Endothelial cell of umbilical vein (primary cell): ENCODE results near the gene NR1I3. TPM values are rescaled to one million over a fixed set of nuclear protein-coding genes. Genes with fewer than 3 reads are reported as not detected.

Source experiments
- BruUV-seq: library from RNA; stranded (reverse); fragments of 400-500 nt; replicated peaks from 2 replicates; lab custom pipeline; 2021; lab: Mats Ljungman, UMichigan
- CTCF ChIA-PET: fragments of 300-600, 350-600 bp; sonication (Branson Sonifier 250); formaldehyde crosslinking; loops from one replicate; lab custom pipeline; 2021; ENCODE audit warnings: antibody characterized with exemption, inconsistent platforms; lab: Charles Lee
- POLR2A ChIA-PET: fragments of 300-600, 350-600 bp; sonication (Branson Sonifier 250); formaldehyde crosslinking; loops from one replicate; lab custom pipeline; 2021; ENCODE audit warnings: antibody characterized with exemption, inconsistent platforms; lab: Charles Lee
- DNase-seq: peaks from one replicate; pipeline ENCODE4 v3.0.0-alpha.2; 2011; ENCODE audit warnings: low read depth, low spot score
- FAIRE-seq: peaks from 2 replicates; lab custom pipeline; 2011; peaks lifted over from hg19 to GRCh38; lab: Jason Lieb, UNC
- H2AFZ ChIP-seq: 2 replicates; pipeline ENCODE4 v1.6.0; 2012; ENCODE audit warnings: low read depth, low read length, control low read depth, inconsistent platforms
- H3K27ac ChIP-seq: 2 replicates; pipeline ENCODE4 v1.5.1; 2011; ENCODE audit warnings: low read depth, mild to moderate bottlenecking, control low read depth, low read length, moderate library complexity; ENCODE audit not compliant: insufficient read depth
- H3K27me3 ChIP-seq, 2 experiments: 2 replicates each; pipeline versions ENCODE4 v1.6.0 to v1.6.1; 2011; ENCODE audit warnings: low read length in 2 of 2, mixed read lengths in 1 of 2; ENCODE audit not compliant: control insufficient read depth in 2 of 2, insufficient read depth in 2 of 2
- H3K36me3 ChIP-seq, 2 experiments: 2 replicates in 1 of 2; 3 replicates in 1 of 2; pipeline ENCODE4 v1.5.1; 2011; ENCODE audit warnings: low read length in 2 of 2, mild to moderate bottlenecking in 1 of 2, moderate library complexity in 1 of 2; ENCODE audit not compliant: control insufficient read depth in 2 of 2, insufficient read depth in 2 of 2; ENCODE audit errors: extremely low read depth in 1 of 2
- H3K4me1 ChIP-seq: 3 replicates; pipeline ENCODE4 v1.5.1; 2011; ENCODE audit warnings: mild to moderate bottlenecking, low read length; ENCODE audit not compliant: control insufficient read depth, insufficient read depth; ENCODE audit errors: extremely low read depth
- H3K4me2 ChIP-seq: 2 replicates; pipeline ENCODE4 v1.6.1; 2011; ENCODE audit warnings: low read length, control low read depth, mixed read lengths; ENCODE audit not compliant: insufficient read depth
- H3K4me3 ChIP-seq, 3 experiments: fragments of 200-600 bp in 1 of 3; sonication (generic), shearing (Covaris generic) in 1 of 3; replicated peaks in 1 of 3; 2 replicates each; pipeline ENCODE4 v1.5.1; 2011 to 2016; ENCODE audit warnings: control low read depth in 3 of 3, low read length in 3 of 3, mild to moderate bottlenecking in 2 of 3, inconsistent platforms in 1 of 3, low read depth in 1 of 3, moderate library complexity in 1 of 3; ENCODE audit not compliant: insufficient read depth in 1 of 3
- H3K79me2 ChIP-seq: 2 replicates; pipeline ENCODE4 v1.6.0; 2012; ENCODE audit warnings: low read length, inconsistent platforms; ENCODE audit not compliant: control insufficient read depth, insufficient read depth
- H3K9ac ChIP-seq: replicated peaks from 2 replicates; pipeline ENCODE3; 2011; ENCODE audit warnings: low read length, control low read depth; ENCODE audit not compliant: insufficient read depth; ENCODE audit errors: extremely low read depth
- H3K9me1 ChIP-seq: replicated peaks from 3 replicates; pipeline ENCODE4 v1.6.0; 2011; ENCODE audit warnings: mild to moderate bottlenecking, low read length; ENCODE audit not compliant: control insufficient read depth, insufficient read depth; ENCODE audit errors: extremely low read depth
- H3K9me3 ChIP-seq: replicated peaks from 2 replicates; pipeline ENCODE4 v1.5.1; 2012; ENCODE audit warnings: low read length, inconsistent platforms; ENCODE audit not compliant: control insufficient read depth, insufficient read depth
- H4K20me1 ChIP-seq: replicated peaks from 2 replicates; pipeline ENCODE3; 2011; ENCODE audit warnings: mild to moderate bottlenecking, low read length; ENCODE audit not compliant: control insufficient read depth, insufficient read depth; ENCODE audit errors: extremely low read depth
- EZH2 ChIP-seq: IDR thresholded peaks from 2 replicates; pipeline ENCODE4 v1.6.1; 2012; ENCODE audit warnings: borderline replicate concordance, low read depth, mild to moderate bottlenecking, moderate library complexity, low read length, inconsistent platforms; ENCODE audit not compliant: severe bottlenecking
- FOS ChIP-seq: IDR thresholded peaks from 2 replicates; pipeline ENCODE4 v1.6.1; 2011; ENCODE audit warnings: mild to moderate bottlenecking, low read length, moderate library complexity, borderline replicate concordance; ENCODE audit not compliant: insufficient read depth
- GATA2 ChIP-seq: IDR thresholded peaks from 2 replicates; pipeline ENCODE4 v1.7.0; 2011; ENCODE audit warnings: low read depth, mild to moderate bottlenecking, moderate library complexity, mixed read lengths, low read length; ENCODE audit not compliant: insufficient read length, insufficient read depth
- JUN ChIP-seq: IDR thresholded peaks from 2 replicates; pipeline ENCODE4 v1.6.1; 2011; ENCODE audit warnings: borderline replicate concordance, low read depth; ENCODE audit not compliant: insufficient read length, insufficient read depth
- MAX ChIP-seq: IDR thresholded peaks from 2 replicates; pipeline ENCODE4 v1.6.1; 2011; ENCODE audit not compliant: insufficient read depth, insufficient read length
- MYC ChIP-seq: IDR thresholded peaks from one replicate; pipeline ENCODE4 v1.6.1; 2011; ENCODE audit warnings: mild to moderate bottlenecking, low read depth, low read length
- POLR2A ChIP-seq: IDR thresholded peaks from 2 replicates; pipeline ENCODE4 v1.6.1; 2012; ENCODE audit warnings: low read depth, mild to moderate bottlenecking, control low read depth, low read length
- POLR2AphosphoS5 ChIP-seq: IDR thresholded peaks from 2 replicates; pipeline ENCODE4 v1.6.1; 2012; ENCODE audit warnings: low read depth, mild to moderate bottlenecking, control low read depth, low read length, moderate library complexity; ENCODE audit not compliant: insufficient read depth
- dilution Hi-C: fragments of 300-500 bp; cut with MboI; formaldehyde crosslinking; loops from one replicate; pipeline ENCODE4 v1.15.0; 2019; ENCODE audit warnings: low sequenced_read_pairs; ENCODE audit not compliant: extremely low pct_ligation_motif_present
- intact Hi-C: fragments of 100-400 bp; cut with micrococcal nuclease; formaldehyde crosslinking; loops from one replicate; pipeline ENCODE4 v1.10.0; 2022
- polyA plus RNA-seq, 4 experiments: library from polyadenylated mRNA; depleted of rRNA in 3 of 4; stranded (reverse) in 3 of 4; unstranded in 1 of 4; fragments of >200 nt; gene quantifications; 2 replicates each; pipeline versions ENCODE4 v1.2.1 to v1.2.3, GENCODE V29; 2011 to 2012; ENCODE audit warnings: missing spikeins in 1 of 4
- total RNA-seq: library from RNA; stranded (reverse); gene quantifications from 2 replicates; pipeline ENCODE4 v1.2.3, GENCODE V29; 2021
- TF ChIP-seq, protein P1 (sequence below), 2 donors: IDR thresholded peaks; 1 replicate in 1 of 2; 2 replicates in 1 of 2; pipeline ENCODE4 v1.5.1; 2011; ENCODE audit warnings: low read length in 2 of 2, mild to moderate bottlenecking in 2 of 2, moderate library complexity in 2 of 2, control low read depth in 1 of 2, inconsistent platforms in 1 of 2, low read depth in 1 of 2; ENCODE audit not compliant: insufficient read depth in 1 of 2; ENCODE audit errors: extremely low read depth in 1 of 2

Gene NR1I3
- total and polyA plus RNA-seq, 2 donors (not counting 3 experiments of a cell fraction or from before 2014, with no cell fraction given): not detected

DNA sequence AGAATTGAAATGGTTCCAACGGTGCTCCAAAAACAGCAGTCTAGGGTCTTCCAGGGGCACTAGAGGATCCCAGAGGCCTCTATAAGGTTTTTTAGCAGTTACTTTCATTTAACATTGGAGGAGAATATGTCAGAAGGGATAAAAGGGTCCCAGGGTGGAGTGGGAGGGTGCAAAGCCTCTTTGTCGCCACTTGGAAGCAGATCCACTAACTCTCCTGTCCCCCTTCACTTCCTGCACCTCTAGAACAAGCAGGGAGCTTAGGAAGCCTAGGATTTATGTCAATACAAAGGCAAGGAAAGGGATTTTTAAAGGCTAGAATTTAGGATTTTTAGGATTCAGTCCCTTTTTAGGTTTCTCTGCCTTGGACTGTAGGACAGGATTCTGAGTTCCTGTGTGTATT, 28.8 kb upstream of the NR1I3 start:
- no peak for DNase-seq
- Histone ChIP-seq H3K9me3 (no peaks in the 10 kb centered on the region), H2AFZ (no peak overlapping the region), H3K9ac (no peak overlapping the region), H3K36me3 (no peaks in the 10 kb centered on the region), H3K4me1 (no peaks in the 10 kb centered on the region), H3K27me3 (peaks cover 5 to 14% of the 10 kb centered on the region in 2 experiments), H3K27ac (no peak overlapping the region), H3K4me2 (no peak overlapping the region), H3K4me3 (no peak overlapping the region), H3K9me1 (no peaks in the 10 kb centered on the region), H4K20me1 (no peaks in the 10 kb centered on the region), H3K79me2 (no peaks in the 10 kb centered on the region)
- dilution Hi-C loops: no loop called here
- CTCF ChIA-PET: interaction anchor here (1.3 to 2.4 kb wide), 2 partner anchors 9 to 24 kb away, joined by 3 to 7 read pairs; no protein-coding TSS in a partner anchor
- POLR2A ChIA-PET: no interaction called here
- BruUV-seq: no TSS peak
- TF ChIP-seq, protein P1, sequence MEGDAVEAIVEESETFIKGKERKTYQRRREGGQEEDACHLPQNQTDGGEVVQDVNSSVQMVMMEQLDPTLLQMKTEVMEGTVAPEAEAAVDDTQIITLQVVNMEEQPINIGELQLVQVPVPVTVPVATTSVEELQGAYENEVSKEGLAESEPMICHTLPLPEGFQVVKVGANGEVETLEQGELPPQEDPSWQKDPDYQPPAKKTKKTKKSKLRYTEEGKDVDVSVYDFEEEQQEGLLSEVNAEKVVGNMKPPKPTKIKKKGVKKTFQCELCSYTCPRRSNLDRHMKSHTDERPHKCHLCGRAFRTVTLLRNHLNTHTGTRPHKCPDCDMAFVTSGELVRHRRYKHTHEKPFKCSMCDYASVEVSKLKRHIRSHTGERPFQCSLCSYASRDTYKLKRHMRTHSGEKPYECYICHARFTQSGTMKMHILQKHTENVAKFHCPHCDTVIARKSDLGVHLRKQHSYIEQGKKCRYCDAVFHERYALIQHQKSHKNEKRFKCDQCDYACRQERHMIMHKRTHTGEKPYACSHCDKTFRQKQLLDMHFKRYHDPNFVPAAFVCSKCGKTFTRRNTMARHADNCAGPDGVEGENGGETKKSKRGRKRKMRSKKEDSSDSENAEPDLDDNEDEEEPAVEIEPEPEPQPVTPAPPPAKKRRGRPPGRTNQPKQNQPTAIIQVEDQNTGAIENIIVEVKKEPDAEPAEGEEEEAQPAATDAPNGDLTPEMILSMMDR (IDR thresholded peaks at IDR 0.05; ENCODE audit: extremely low read depth in 1 of 2, insufficient read depth in 1 of 2, low read depth in 1 of 2, low read length in 2 of 2): no peak
- TF ChIP-seq EZH2 (no peak), MAX (no peak), MYC (no peak), JUN (no peak), POLR2A (no peak), FOS (no peak), POLR2AphosphoS5 (no peak), GATA2 (no peak)
- intact Hi-C loops: no loop called here
- no peak for FAIRE-seq
